ENCODE results near the gene PAK5.

Gene PAK5

DNA sequence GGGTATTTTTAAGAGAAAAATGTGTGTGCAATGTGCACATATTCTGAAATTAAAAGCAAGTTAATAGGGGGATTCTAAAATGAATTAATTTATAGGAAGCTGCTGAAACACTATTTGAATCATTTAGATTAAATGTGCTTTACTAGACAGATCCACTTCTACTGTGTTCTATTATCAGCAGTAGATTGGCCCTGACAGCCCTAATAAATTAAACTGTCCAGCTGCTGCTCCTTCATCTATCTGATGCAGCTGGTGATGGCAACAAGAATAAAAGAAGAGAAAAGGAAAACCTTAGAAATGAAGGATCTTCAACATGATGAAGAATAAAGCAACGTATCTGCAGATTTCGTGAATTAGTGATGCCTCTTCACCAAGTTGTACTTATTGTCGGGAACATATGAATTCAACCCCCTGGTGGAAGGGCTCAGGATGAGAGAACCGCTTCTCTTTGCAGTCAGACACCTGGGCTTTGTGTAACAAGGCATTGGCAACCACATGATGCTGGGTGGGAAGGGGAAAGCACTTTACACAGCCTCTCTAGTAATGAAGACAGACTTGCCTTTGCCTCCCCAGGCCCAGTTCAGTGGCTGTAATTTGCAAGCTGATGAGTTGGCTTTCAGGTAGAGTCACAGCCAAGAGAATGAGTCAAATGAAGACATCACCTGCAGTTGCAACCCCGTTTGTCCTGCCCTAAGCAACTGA, 230.1 kb downstream of the PAK5 start:
- TF ChIP-seq FOXP2 (optimal IDR thresholded peaks at IDR 0.05; ENCODE audit: borderline replicate concordance, extremely low read depth, extremely low read length, insufficient read depth) = no peak
- no peak for TF ChIP-seq SIN3A (IDR thresholded peaks at IDR 0.05; ENCODE audit: borderline replicate concordance, insufficient read depth, low read length)
- TF ChIP-seq, protein P1, sequence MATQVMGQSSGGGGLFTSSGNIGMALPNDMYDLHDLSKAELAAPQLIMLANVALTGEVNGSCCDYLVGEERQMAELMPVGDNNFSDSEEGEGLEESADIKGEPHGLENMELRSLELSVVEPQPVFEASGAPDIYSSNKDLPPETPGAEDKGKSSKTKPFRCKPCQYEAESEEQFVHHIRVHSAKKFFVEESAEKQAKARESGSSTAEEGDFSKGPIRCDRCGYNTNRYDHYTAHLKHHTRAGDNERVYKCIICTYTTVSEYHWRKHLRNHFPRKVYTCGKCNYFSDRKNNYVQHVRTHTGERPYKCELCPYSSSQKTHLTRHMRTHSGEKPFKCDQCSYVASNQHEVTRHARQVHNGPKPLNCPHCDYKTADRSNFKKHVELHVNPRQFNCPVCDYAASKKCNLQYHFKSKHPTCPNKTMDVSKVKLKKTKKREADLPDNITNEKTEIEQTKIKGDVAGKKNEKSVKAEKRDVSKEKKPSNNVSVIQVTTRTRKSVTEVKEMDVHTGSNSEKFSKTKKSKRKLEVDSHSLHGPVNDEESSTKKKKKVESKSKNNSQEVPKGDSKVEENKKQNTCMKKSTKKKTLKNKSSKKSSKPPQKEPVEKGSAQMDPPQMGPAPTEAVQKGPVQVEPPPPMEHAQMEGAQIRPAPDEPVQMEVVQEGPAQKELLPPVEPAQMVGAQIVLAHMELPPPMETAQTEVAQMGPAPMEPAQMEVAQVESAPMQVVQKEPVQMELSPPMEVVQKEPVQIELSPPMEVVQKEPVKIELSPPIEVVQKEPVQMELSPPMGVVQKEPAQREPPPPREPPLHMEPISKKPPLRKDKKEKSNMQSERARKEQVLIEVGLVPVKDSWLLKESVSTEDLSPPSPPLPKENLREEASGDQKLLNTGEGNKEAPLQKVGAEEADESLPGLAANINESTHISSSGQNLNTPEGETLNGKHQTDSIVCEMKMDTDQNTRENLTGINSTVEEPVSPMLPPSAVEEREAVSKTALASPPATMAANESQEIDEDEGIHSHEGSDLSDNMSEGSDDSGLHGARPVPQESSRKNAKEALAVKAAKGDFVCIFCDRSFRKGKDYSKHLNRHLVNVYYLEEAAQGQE (IDR thresholded peaks at IDR 0.05; ENCODE audit: insufficient read depth in 1 of 2, low read depth in 2 of 2, low read length in 2 of 2) = no peak
- TF ChIP-seq POLR2AphosphoS5 (IDR thresholded peaks at IDR 0.05; ENCODE audit: low read depth, low read length) = no peak
- no peak for TF ChIP-seq TAF1 (IDR thresholded peaks at IDR 0.05; ENCODE audit: borderline replicate concordance, insufficient read depth, low read length)

DNA sequence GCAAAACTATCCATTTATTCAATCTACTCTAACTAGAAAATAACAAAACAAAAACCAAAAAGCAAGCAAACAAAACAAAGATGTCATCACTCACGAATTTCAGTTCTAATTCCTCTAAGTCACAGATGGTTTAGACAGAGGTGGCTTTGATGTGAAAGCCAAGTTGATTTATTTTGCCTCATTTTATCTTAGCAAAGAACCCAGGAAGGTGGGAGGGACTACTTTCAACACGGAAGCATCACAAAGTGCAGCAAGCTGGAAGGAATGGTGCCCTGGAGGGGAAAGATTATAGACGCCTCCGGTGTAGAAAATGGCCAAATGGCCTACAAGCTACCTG, 236.1 kb downstream of the PAK5 start:
- TF ChIP-seq FOXP2 (optimal IDR thresholded peaks at IDR 0.05; ENCODE audit: borderline replicate concordance, extremely low read depth, extremely low read length, insufficient read depth) (no peak), SIN3A (IDR thresholded peaks at IDR 0.05; ENCODE audit: borderline replicate concordance, insufficient read depth, low read length) (no peak), POLR2AphosphoS5 (IDR thresholded peaks at IDR 0.05; ENCODE audit: low read depth, low read length) (no peak), TAF1 (IDR thresholded peaks at IDR 0.05; ENCODE audit: borderline replicate concordance, insufficient read depth, low read length) (no peak)
- TF ChIP-seq, protein P1 (IDR thresholded peaks at IDR 0.05; ENCODE audit: insufficient read depth in 1 of 2, low read depth in 2 of 2, low read length in 2 of 2) = no peak

DNA sequence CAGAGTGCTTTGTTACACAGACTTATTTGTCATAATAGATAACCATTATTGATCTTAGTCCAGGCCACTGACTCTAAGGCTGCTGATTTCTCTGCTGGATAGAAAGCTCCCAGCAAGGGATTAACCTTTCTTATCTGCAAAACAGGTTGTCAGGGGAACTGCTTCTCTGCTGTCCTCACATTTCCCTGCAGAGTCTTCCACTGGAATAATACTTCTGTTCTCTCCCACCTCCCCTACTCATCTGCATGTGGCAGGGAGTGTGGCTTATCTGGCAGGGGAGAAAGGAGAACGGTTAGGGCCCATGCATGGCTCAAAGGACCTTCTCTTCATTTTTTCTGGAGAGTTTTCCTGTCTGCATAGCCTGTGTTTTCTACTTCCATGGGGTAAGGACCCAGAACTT, 238.3 kb downstream of the PAK5 start:
- TF ChIP-seq, protein P1 (IDR thresholded peaks at IDR 0.05; ENCODE audit: insufficient read depth in 1 of 2, low read depth in 2 of 2, low read length in 2 of 2) = no peak
- TF ChIP-seq TAF1 (IDR thresholded peaks at IDR 0.05; ENCODE audit: borderline replicate concordance, insufficient read depth, low read length) (no peak), FOXP2 (optimal IDR thresholded peaks at IDR 0.05; ENCODE audit: borderline replicate concordance, extremely low read depth, extremely low read length, insufficient read depth) (no peak), POLR2AphosphoS5 (IDR thresholded peaks at IDR 0.05; ENCODE audit: low read depth, low read length) (no peak), SIN3A (IDR thresholded peaks at IDR 0.05; ENCODE audit: borderline replicate concordance, insufficient read depth, low read length) (no peak)

DNA sequence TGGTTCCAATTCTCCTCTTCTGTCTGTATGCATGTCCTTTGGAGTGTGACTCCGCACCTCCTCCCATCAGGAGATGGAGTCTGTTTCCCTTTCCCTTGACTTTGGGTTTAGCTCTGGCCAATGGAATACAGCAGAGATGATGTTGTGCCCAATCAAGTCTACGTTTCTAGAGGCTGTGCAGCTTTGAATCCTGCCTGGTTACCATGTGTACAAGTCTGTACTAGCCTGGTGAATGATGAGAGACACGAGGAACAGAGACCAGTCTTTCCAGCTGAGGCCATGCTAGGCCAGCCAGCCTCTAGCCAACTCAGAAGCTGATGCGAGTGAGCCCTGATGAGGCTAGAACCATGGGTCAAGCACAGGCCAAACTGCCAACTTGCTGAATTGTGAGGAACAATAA, 241.3 kb downstream of the PAK5 start:
- TF ChIP-seq SIN3A (IDR thresholded peaks at IDR 0.05; ENCODE audit: borderline replicate concordance, insufficient read depth, low read length) (no peak), POLR2AphosphoS5 (IDR thresholded peaks at IDR 0.05; ENCODE audit: low read depth, low read length) (no peak), FOXP2 (optimal IDR thresholded peaks at IDR 0.05; ENCODE audit: borderline replicate concordance, extremely low read depth, extremely low read length, insufficient read depth) (no peak), TAF1 (IDR thresholded peaks at IDR 0.05; ENCODE audit: borderline replicate concordance, insufficient read depth, low read length) (no peak)
- TF ChIP-seq, protein P1 (IDR thresholded peaks at IDR 0.05; ENCODE audit: insufficient read depth in 1 of 2, low read depth in 2 of 2, low read length in 2 of 2) = no peak

Measured in PFSK-1 (cell line).